Gastrocnemius medialis (tissue), 4 donors: ENCODE measurements around the gene CDR2.

ENCODE experiments used
- CTCF ChIP-seq, 5 experiments: fragments of 450-650 bp in 3 of 5; fragments of 200-600 bp in 2 of 5; sonication (generic) in 2 of 5; IDR thresholded peaks in 4 of 5; conservative IDR thresholded peaks in 1 of 5; 1 replicate in 4 of 5; 2 replicates in 1 of 5; pipeline ENCODE4 v1.5.1; 2016 to 2019; ENCODE audit warnings: antibody characterized with exemption in 5 of 5, mild to moderate bottlenecking in 3 of 5, moderate library complexity in 3 of 5
- POLR2A ChIP-seq, 2 donors: fragments of 450-650 bp; IDR thresholded peaks; one replicate each; pipeline ENCODE4 v1.6.1; 2017; ENCODE audit warnings: antibody characterized with exemption in 2 of 2, mild to moderate bottlenecking in 2 of 2, moderate library complexity in 2 of 2

- TF ChIP-seq CTCF (IDR thresholded peaks at IDR 0.05 in 4 of 5, conservative IDR thresholded peaks at IDR 0.05 in 1 of 5) (no peak), POLR2A (IDR thresholded peaks at IDR 0.05) (no peak)
Measured at GRCh38 chr16:22397931-22398330, 23.5 kb upstream of the CDR2 start.
